CD4-positive, alpha-beta T cell treated with Interleukin-21 for 1 hour (primary cell): ENCODE data around the gene CMAS.
"Not testable (repeated sequence)": the region's sequence is repeated elsewhere in the genome, so short reads cannot be mapped to it uniquely, and the experiment has no call there.

Experiments used
- DNase-seq: peaks from one replicate; pipeline ENCODE4 v3.0.0-alpha.2; 2020

The CMAS gene

DNA sequence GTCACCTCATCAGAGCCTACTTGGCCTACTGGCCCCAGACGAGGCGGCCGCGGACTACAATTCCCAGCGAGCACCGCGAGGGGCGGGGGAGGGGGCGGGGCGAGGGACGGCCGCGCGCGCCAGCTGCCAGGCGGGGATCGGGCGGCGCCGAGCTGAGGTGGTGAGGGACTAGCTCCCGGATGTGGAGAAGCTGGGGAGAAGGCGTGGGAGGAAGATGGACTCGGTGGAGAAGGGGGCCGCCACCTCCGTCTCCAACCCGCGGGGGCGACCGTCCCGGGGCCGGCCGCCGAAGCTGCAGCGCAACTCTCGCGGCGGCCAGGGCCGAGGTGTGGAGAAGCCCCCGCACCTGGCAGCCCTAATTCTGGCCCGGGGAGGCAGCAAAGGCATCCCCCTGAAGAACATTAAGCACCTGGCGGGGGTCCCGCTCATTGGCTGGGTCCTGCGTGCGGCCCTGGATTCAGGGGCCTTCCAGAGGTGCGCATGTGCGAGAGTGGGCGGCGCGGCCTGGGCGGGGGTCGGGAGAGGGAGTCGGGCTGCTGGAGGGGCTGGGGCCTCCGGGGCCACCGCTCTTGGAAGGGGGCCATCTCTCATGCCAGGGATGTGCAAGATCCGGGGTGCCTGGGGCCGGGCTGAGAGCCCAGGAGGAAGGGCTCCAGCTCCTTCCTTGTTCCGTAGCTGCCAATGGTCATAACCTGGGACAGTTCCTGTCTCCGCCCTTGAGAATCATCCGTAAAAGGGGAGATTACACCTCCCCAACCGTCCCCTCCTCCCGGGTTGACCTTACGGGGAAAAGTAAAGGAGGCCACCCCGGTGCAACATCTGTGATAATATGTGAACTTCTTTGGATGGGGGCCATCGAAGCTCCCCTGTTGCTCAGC is at the start of gene CMAS:
Gene CMAS (plus strand): TSS at position 129 of the 878 bp plus-strand sequence. CDS start 86 bp downstream, at position 215.
- peak; percentile 82 for DNase-seq

DNA sequence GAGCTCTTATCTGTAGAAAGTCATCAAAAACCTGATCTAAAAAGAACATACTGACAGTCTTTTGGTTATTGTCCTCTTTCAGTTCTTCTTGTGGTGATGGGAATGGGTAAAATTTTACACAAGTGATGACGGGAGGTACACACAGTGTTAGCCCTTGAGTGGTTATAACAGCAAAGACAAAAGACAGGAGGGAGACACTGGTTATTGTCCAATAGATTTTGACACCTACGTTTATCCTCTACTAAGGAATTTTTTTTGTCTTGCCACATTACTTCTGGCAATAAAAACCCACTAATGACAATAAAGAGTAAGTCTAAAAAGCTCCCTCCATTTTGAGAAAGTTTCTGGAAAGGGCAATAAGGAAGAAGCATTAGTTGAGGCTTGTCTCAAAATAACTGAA is 47.7 kb upstream of the CMAS start:
- no peak for DNase-seq

- no peak for DNase-seq
Observed at GRCh38 chr12:21998782-21999181, 47.2 kb upstream of the CMAS start.

- no peak for DNase-seq
Observed at GRCh38 chr12:22002430-22002829, 43.6 kb upstream of the CMAS start.

- DNase-seq = not testable (repeated sequence)
Observed at GRCh38 chr12:22007794-22008193, 38.2 kb upstream of the CMAS start.

DNA sequence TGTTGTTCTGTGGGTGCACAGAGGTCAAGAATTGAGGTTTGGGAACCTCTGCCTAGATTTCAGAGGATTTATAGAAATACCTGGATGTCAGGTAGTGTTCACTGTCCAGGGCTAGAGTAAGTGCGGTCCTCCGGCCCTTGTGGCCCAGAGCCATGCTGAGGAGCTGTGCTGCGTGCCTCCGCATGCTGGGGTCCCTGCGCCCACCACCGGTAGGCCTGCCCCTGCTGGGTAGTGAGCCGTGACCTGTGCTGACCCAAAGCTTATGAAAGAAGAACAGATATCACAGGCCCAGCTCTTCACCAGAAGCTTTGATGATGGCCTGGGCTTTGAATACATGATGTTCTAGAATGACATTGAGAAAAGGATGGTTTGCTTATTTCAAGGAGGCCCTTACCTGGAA is 37.8 kb upstream of the CMAS start:
- no peak for DNase-seq

GRCh38 chr12:22014041-22014782 is 31.8 kb upstream of the CMAS start:
- no peak for DNase-seq

DNA sequence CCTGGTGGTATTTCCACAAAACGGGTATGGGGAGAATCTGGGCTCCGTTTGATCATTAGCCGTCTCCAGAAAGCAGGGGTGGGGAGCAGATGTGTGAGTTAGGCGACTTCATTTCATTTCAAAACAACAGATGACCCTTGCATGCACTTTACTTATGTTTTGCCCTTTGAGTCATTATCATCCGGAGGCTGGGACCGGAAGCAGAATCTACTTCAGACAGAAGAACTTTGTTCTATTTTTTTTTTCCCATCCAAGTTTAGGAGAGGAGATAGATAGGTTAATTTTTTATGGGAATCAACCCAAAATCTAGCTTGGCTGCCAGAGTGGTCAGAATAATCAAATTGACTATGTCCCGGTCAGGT is 31.3 kb upstream of the CMAS start:
- no peak for DNase-seq

GRCh38 chr12:22016982-22017381 is 29.0 kb upstream of the CMAS start:
- no peak for DNase-seq

DNA sequence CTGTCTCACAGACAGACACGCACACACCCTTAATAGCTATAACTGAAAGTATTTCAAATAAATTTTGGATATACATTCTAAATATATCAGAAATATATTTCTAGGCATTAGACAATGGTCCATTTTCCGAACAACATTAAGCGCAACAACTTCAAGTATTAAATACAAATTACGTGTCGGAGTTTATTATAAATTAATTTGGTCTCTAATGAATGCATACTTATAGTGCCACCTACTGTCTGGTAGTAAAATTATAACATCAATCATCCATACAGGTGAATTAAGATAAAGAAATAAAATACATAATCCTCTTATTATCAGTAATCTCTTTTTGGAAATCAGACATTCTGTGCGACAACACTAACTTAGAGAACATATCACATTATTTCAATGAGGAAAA is 27.2 kb upstream of the CMAS start:
- peak; percentile 16 for DNase-seq

GRCh38 chr12:22023489-22023888 is 22.5 kb upstream of the CMAS start:
- not testable (repeated sequence) for DNase-seq

- DNase-seq = no peak
Observed at GRCh38 chr12:22029491-22029890, 16.5 kb upstream of the CMAS start.

- DNase-seq = no peak
Observed at GRCh38 chr12:22029991-22030390, 16.0 kb upstream of the CMAS start.

GRCh38 chr12:22032732-22033131 is 13.3 kb upstream of the CMAS start:
- no peak for DNase-seq

DNA sequence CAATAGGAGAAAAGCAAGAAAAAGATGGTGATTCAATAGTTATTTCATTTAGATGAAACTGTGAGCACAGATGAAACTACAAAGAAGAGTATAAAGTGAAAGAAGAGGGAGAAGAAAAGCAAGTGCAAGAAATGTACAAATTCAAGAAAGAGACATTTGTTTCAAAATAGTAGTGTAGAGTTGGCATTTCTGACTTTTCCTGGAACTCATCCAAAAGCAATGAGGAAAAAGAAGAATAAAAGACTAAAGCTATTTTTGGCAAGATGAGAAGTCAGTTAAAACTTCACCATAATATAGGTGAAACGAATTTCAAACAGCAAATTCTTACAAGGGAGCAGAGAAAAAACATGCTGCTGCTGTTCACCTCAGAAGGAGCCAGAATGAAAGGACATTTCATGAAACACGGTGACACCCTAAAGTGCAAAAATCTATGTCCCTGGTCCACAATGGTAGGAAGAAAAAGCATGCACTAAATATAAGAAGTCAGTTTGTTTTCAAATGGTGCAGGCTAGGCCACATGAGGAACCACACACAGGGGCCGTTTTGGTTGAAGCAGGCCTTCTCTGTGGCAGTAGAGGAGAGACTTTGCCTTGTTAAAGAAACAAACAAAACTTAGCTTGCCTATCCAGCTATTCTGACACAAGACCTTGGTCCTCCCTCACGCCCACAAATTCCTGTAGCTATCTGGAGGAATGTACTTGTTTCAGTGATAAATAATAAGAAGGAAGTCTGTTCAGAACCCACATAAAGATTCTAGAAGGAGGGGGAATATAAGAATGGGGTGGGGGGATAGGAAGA is 11.1 kb upstream of the CMAS start:
- DNase-seq = no peak

- no peak for DNase-seq
Observed at GRCh38 chr12:22037947-22038346, 8.1 kb upstream of the CMAS start.

GRCh38 chr12:22038734-22039133 is 7.3 kb upstream of the CMAS start:
- no peak for DNase-seq

DNA sequence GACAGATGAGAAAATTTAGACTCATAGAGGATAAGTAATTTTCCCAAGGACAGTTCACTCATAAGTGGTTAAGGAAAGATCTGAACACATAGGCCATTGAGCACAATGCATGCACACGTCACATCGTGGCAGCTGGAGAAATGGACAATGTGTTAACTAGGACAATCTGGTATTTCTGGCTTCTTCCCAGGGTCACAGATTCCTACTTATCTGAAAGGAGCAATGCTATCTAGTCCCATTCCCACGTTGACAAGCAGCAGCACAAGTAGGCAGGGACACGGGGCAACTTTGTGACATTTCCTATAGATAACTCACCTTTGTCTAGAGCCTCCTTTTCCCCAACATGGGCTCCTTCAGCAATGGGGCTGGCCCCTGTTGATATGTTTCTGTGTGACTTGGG is 6.7 kb upstream of the CMAS start:
- DNase-seq = no peak

GRCh38 chr12:22042976-22043669 is 2.9 kb upstream of the CMAS start:
- DNase-seq = no peak

DNA sequence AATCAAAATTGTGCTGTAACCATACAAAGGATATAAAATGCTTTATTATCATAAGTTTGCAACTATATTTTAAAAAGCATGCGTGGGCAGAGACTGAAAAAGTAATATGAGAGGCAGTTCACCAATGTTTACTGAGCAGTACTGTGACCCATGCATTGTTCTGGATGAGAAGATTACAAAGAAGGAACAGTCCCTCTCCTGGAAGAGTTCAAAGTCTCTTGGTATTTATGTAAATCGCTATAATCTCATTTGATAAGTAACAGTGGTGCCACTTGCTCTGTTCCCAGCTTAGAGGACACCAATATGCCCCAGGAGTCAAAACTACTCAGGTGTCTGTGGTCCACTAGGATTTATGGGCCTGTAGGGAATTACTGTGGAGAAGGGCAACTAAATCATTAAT is 2.1 kb upstream of the CMAS start:
- DNase-seq = no peak

DNA sequence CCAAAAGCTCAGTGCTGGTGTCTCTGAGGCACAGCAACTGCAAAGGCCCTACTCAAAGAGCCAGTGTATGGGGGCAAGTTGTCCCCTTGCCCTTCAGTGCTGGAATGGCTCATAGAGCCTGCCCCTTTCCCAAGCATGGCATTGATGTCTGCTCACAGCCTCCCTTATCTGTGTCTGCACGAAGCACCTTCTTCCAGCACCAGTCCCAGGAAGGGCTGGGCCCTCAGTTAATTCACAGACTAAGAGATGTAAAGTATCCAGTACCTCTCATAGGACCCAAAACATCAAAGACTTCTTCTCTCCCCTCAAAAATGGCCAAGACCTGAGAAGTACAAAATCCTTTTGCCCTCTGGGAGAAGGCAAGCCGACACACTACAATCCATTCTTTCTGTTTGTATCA is 1.6 kb upstream of the CMAS start:
- no peak for DNase-seq

GRCh38 chr12:22046968-22047390 is 961 bp downstream of the CMAS start:
- no peak for DNase-seq

- DNase-seq = no peak
Observed at GRCh38 chr12:22047494-22047893, 1.5 kb downstream of the CMAS start.
